GM12892 (cell line): ENCODE measurements around the gene CYP19A1.

Experiments
- POLR2A ChIP-seq: IDR thresholded peaks from 2 replicates; pipeline ENCODE4 v1.6.1; 2011; ENCODE audit warnings: low read depth, low read length, control low read depth
- POLR2AphosphoS5 ChIP-seq: IDR thresholded peaks from 2 replicates; pipeline ENCODE4 v1.6.1; 2011; ENCODE audit warnings: low read depth, low read length, control low read depth
- TAF1 ChIP-seq: IDR thresholded peaks from 2 replicates; pipeline ENCODE4 v1.6.1; 2011; ENCODE audit warnings: low read depth, mild to moderate bottlenecking, control low read depth, low read length, borderline replicate concordance

GRCh38 chr15:51251556-51251955, 86.8 kb downstream of the CYP19A1 start:
- no peak for TF ChIP-seq POLR2A
- no peak for TF ChIP-seq POLR2AphosphoS5
- TF ChIP-seq TAF1: no peak
